ENCODE data around the gene CBFA2T2.
"Not testable (repeated sequence)": the region's sequence is repeated elsewhere in the genome, so short reads cannot be mapped to it uniquely, and the experiment has no call there.

CBFA2T2 gene

GRCh38 chr20:33490023-33490933 is at the start of gene CBFA2T2:
Gene CBFA2T2 (plus strand): TSS chr20:33490096. CDS start chr20:33490268, 172 bp downstream.
- DNase-seq = no peak

GRCh38 chr20:33440562-33440961 is 49.3 kb upstream of the CBFA2T2 start:
- DNase-seq = not testable (repeated sequence)

GRCh38 chr20:33441142-33441955 is 48.5 kb upstream of the CBFA2T2 start:
- no peak for DNase-seq

- DNase-seq = no peak
Observed at GRCh38 chr20:33442136-33443005, 47.5 kb upstream of the CBFA2T2 start.

GRCh38 chr20:33443006-33443511 is 46.8 kb upstream of the CBFA2T2 start:
- DNase-seq = peak in 1 of 2 donors; percentile 3

GRCh38 chr20:33443512-33444239 is 46.2 kb upstream of the CBFA2T2 start, which contains the start of gene SNTA1:
Gene SNTA1 (minus strand): TSS chr20:33443763. CDS start chr20:33443620, 143 bp downstream.
- peak; percentile 92 to 93 for DNase-seq

- peak; percentile 26 to 40 for DNase-seq
Observed at GRCh38 chr20:33444797-33445560, 44.9 kb upstream of the CBFA2T2 start.

- DNase-seq = no peak
Observed at GRCh38 chr20:33445881-33446625, 43.8 kb upstream of the CBFA2T2 start.

- no peak for DNase-seq
Observed at GRCh38 chr20:33450867-33451266, 39.0 kb upstream of the CBFA2T2 start.

- peak; percentile 79 to 80 for DNase-seq
Observed at GRCh38 chr20:33456916-33457642, 32.8 kb upstream of the CBFA2T2 start.

GRCh38 chr20:33459599-33459998 is 30.3 kb upstream of the CBFA2T2 start:
- no peak for DNase-seq

GRCh38 chr20:33460711-33461110 is 29.2 kb upstream of the CBFA2T2 start:
- DNase-seq = no peak

GRCh38 chr20:33463332-33464101 is 26.4 kb upstream of the CBFA2T2 start:
- no peak for DNase-seq

- DNase-seq = not testable (repeated sequence)
Observed at GRCh38 chr20:33464759-33465158, 25.1 kb upstream of the CBFA2T2 start.

- no peak for DNase-seq
Observed at GRCh38 chr20:33465481-33466302, 24.2 kb upstream of the CBFA2T2 start.

- no peak for DNase-seq
Observed at GRCh38 chr20:33466303-33466646, 23.6 kb upstream of the CBFA2T2 start.

- DNase-seq = no peak
Observed at GRCh38 chr20:33470457-33470856, 19.4 kb upstream of the CBFA2T2 start.

- DNase-seq = no peak
Observed at GRCh38 chr20:33470866-33471265, 19.0 kb upstream of the CBFA2T2 start.

Data from CD4-positive, alpha-beta T cell treated with Interleukin-4 for 1 hour (primary cell).